Suprapubic skin (tissue), 4 donors: ENCODE data around the gene TSPAN33. TPM values are rescaled to one million over a fixed set of nuclear protein-coding genes. Genes with fewer than 3 reads are reported as not detected.
A peak's percentile ranks its signal among the peaks of the same experiment; 100 is the strongest.

ENCODE experiments used
- DNase-seq, 2 donors: peaks; one replicate each; pipeline ENCODE4 v3.0.0-alpha.2; 2019; ENCODE audit warnings: low spot score in 2 of 2
- H3K27ac ChIP-seq: fragments of 200-600 bp; sonication (generic); one replicate; pipeline ENCODE4 v1.5.1; 2019
- H3K27me3 ChIP-seq: fragments of 200-600 bp; sonication (generic); one replicate; pipeline ENCODE4 v1.5.1; 2019
- H3K36me3 ChIP-seq: fragments of 200-600 bp; sonication (generic); one replicate; pipeline ENCODE4 v1.5.1; 2019
- H3K4me1 ChIP-seq: fragments of 200-600 bp; sonication (generic); one replicate; pipeline ENCODE4 v1.5.1; 2019
- H3K4me3 ChIP-seq: fragments of 200-600 bp; sonication (generic); one replicate; pipeline ENCODE4 v1.5.1; 2019; ENCODE audit warnings: mild to moderate bottlenecking
- H3K9me3 ChIP-seq: fragments of 200-600 bp; sonication (generic); one replicate; pipeline ENCODE4 v1.5.1; 2019
- EP300 ChIP-seq: sonication (generic); formaldehyde crosslinking; IDR thresholded peaks from one replicate; pipeline ENCODE4 v1.6.1; 2017; ENCODE audit warnings: antibody characterized with exemption
- POLR2A ChIP-seq, 2 donors: fragments of 450-650 bp; IDR thresholded peaks; one replicate each; pipeline ENCODE4 v1.6.1; 2017; ENCODE audit warnings: antibody characterized with exemption in 2 of 2, mild to moderate bottlenecking in 2 of 2, moderate library complexity in 2 of 2
- POLR2AphosphoS5 ChIP-seq, 3 donors: sonication (generic); formaldehyde crosslinking; IDR thresholded peaks; one replicate each; pipeline ENCODE4 v1.6.1; 2017; ENCODE audit warnings: antibody characterized with exemption in 3 of 3
- WGBS: methylation state at CpG from one replicate; pipeline ENCODE4 v1.1.5; 2018; 5-methylcytosine and 5-hydroxymethylcytosine counted together
- total RNA-seq, 4 donors: library from RNA; depleted of rRNA; stranded (reverse); fragments of >200 nt; gene quantifications; one replicate each; pipeline ENCODE4 v1.1.0, GENCODE V29; 2016
- TF ChIP-seq, protein P1 (sequence below), 2 donors: fragments of 200-600 bp in 1 of 2; fragments of 450-650 bp in 1 of 2; sonication (generic) in 1 of 2; IDR thresholded peaks; one replicate each; pipeline ENCODE4 v1.5.1; 2016 to 2019; ENCODE audit warnings: antibody characterized with exemption in 2 of 2, mild to moderate bottlenecking in 1 of 2, moderate library complexity in 1 of 2

The TSPAN33 gene
- total RNA-seq, 4 donors from 2014 or later = 9.1 to 17.9 (median 11.1) TPM

DNA sequence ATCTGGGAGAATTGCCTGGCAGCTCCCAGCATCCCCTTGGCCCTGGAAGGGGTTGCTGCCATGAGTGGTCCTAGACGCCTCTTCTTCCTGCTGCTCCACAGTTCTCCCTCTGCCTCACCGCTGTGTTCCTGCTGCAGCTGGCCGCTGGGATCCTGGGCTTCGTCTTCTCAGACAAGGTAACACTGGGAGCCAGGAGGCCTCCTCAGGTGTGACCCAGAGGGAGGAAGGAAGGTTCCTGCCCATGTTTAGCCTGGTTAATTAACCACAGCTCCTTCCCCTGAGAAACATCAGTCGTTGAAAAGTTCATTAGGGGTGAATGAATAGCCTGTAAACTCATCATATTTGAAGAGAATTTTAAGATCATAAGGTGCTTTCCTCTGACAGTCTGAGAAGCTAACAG lies 18.2 kb downstream of the TSPAN33 start:
- no peaks in the 10 kb centered on the region for H3K9me3 ChIP-seq
- DNase-seq = no peak
- no peak overlapping the region for H3K27ac ChIP-seq
- no peak overlapping the region for H3K4me3 ChIP-seq
- H3K4me1 ChIP-seq = no peaks in the 10 kb centered on the region
- WGBS = 75% methylated on average over 2 of the region's 5 CpGs
- H3K27me3 ChIP-seq = no peaks in the 10 kb centered on the region
- no peaks in the 10 kb centered on the region for H3K36me3 ChIP-seq
- TF ChIP-seq, protein P1, sequence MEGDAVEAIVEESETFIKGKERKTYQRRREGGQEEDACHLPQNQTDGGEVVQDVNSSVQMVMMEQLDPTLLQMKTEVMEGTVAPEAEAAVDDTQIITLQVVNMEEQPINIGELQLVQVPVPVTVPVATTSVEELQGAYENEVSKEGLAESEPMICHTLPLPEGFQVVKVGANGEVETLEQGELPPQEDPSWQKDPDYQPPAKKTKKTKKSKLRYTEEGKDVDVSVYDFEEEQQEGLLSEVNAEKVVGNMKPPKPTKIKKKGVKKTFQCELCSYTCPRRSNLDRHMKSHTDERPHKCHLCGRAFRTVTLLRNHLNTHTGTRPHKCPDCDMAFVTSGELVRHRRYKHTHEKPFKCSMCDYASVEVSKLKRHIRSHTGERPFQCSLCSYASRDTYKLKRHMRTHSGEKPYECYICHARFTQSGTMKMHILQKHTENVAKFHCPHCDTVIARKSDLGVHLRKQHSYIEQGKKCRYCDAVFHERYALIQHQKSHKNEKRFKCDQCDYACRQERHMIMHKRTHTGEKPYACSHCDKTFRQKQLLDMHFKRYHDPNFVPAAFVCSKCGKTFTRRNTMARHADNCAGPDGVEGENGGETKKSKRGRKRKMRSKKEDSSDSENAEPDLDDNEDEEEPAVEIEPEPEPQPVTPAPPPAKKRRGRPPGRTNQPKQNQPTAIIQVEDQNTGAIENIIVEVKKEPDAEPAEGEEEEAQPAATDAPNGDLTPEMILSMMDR (IDR thresholded peaks at IDR 0.05) = no peak
- no peak for TF ChIP-seq POLR2AphosphoS5 (IDR thresholded peaks at IDR 0.05)
- TF ChIP-seq EP300 = no peak

DNA sequence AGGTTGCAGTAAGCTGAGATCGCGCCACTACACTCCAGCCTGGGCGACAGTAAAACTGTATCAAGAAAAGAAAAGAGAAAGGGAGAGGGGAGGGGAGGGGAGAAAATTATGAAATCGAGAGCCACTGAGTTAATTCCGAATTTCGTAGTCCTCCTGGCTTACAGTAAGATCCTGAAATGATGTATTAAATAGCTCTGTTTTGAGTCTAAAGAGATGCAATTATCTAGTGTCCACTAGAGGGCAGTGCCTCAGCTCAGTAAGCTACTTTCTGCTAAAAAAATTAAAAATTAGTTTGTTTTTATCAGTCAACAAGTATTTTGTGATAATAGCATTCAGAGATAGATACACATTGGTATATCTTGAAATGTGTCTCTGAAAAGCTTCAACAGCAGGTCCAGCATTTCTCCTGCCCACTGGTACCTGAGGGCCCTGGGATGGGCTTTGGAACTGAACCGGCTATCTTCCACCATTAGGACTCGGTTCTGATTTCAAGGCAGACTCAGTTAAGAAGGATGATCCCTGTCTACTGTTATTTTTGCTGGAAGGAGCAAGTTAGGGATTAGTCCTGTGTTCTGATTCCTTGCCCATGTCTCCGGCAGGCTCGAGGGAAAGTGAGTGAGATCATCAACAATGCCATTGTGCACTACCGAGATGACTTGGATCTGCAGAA lies 19.5 kb downstream of the TSPAN33 start:
- Histone ChIP-seq H3K4me3 (no peak overlapping the region), H3K27ac (no peak overlapping the region), H3K4me1 (peaks cover 10% of the 10 kb centered on the region), H3K27me3 (no peaks in the 10 kb centered on the region), H3K9me3 (no peaks in the 10 kb centered on the region), H3K36me3 (no peaks in the 10 kb centered on the region)
- TF ChIP-seq POLR2AphosphoS5 (IDR thresholded peaks at IDR 0.05) (no peak), POLR2A (IDR thresholded peaks at IDR 0.05) (no peak), EP300 (no peak)
- TF ChIP-seq, protein P1 (IDR thresholded peaks at IDR 0.05) = peak; percentile 65 to 81
- 48% methylated on average over 10 of the region's 11 CpGs for WGBS
- no peak for DNase-seq

DNA sequence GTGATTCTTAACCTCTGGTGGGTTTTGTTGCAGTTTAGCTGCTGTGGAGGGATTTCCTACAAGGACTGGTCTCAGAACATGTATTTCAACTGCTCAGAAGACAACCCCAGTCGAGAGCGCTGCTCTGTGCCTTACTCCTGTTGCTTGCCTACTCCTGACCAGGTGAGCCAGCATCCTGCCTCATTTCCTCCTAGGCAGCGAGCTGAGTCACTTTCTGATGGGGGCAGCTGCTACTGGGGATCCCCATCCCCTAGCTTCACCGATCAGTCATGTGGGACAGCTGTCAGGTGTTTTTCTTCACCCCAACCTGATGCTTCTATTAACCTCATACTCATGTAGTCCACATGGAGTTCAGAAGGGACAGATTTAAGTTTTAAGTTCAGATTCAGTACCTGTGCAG lies 22.2 kb downstream of the TSPAN33 start:
- H3K36me3 ChIP-seq = no peaks in the 10 kb centered on the region
- H3K4me1 ChIP-seq = peaks cover 16% of the 10 kb centered on the region
- no peaks in the 10 kb centered on the region for H3K27me3 ChIP-seq
- no peaks in the 10 kb centered on the region for H3K9me3 ChIP-seq
- DNase-seq = no peak
- H3K27ac ChIP-seq = no peak overlapping the region
- no peak for TF ChIP-seq POLR2A (IDR thresholded peaks at IDR 0.05)
- TF ChIP-seq, protein P1 (IDR thresholded peaks at IDR 0.05) = no peak
- TF ChIP-seq EP300 = no peak
- no peak for TF ChIP-seq POLR2AphosphoS5 (IDR thresholded peaks at IDR 0.05)
- H3K4me3 ChIP-seq = no peak overlapping the region
- 87% methylated on average over 4 of the region's 4 CpGs for WGBS

DNA sequence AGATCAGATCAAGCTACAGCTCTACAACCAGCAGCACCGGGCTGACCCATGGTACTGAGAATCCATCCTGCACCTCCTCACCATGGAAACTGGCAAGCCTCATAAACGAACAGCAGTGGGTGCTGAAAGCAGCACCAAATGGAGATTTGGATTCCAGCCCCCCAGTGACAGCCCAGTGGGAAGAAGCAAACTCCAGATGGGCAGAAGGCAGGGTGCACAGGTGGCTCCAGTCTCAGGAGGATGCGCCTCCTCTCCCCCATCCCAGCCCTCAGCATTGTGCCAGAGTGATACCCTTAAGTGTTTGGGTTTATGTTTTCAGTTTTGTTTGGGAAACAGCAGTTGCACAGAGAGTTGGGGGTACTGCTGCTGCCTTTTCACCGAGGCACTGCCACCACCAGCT lies 23.3 kb downstream of the TSPAN33 start:
- H3K9me3 ChIP-seq = no peaks in the 10 kb centered on the region
- 85% methylated on average over 4 of the region's 4 CpGs for WGBS
- no peak for DNase-seq
- no peaks in the 10 kb centered on the region for H3K27me3 ChIP-seq
- TF ChIP-seq, protein P1 (IDR thresholded peaks at IDR 0.05) = no peak
- TF ChIP-seq POLR2AphosphoS5 (IDR thresholded peaks at IDR 0.05) (no peak), POLR2A (IDR thresholded peaks at IDR 0.05) (no peak), EP300 (no peak)
- no peak overlapping the region for H3K27ac ChIP-seq
- peaks cover 16% of the 10 kb centered on the region for H3K4me1 ChIP-seq
- no peak overlapping the region for H3K4me3 ChIP-seq
- no peaks in the 10 kb centered on the region for H3K36me3 ChIP-seq

DNA sequence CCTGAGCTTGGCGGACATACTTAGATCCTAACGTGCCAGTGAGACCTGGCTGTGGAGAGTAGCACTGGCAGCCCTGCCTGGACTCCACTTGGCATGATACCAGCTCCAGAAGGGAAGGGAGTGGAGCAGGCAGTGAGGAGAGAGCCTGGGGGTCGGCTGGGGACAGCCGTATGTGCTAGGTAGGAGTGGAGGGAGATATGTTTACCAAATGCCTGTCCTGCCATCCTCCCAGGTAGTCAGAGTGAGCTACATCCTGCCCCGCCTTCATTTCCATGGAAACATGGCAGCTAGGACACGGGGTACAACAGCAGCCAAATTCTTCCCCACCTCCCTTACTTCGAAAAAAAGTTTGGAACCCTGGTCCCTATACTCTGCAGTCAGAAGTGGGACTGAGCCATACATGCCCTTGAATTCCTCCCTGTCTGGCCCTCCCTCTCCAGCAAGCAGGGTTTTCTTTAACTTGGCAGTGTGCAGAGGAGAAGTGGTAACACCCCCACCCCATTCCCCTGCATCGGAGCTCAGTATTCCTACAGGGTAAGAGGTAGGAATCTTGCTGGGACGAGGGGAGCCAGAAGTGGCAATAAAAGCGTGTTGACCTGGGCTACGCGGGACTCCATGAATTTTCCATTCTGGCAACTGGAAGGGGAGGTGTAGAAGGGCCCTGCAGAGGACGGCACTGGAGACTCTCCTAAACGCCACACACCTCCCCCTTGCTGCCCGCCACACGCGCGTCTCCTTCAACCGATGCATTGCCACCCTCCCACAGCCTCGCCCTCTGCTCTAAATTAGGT lies 23.9 kb downstream of the TSPAN33 start:
- Histone ChIP-seq H3K27ac (no peak overlapping the region), H3K36me3 (no peaks in the 10 kb centered on the region), H3K4me3 (peak overlapping the region; percentile 44), H3K27me3 (no peaks in the 10 kb centered on the region), H3K9me3 (no peaks in the 10 kb centered on the region), H3K4me1 (peaks cover 16% of the 10 kb centered on the region)
- TF ChIP-seq POLR2A (IDR thresholded peaks at IDR 0.05) (no peak), POLR2AphosphoS5 (IDR thresholded peaks at IDR 0.05) (no peak), EP300 (no peak)
- 22% methylated on average over 17 of the region's 20 CpGs for WGBS
- DNase-seq = no peak
